HepG2 (cell line): Measurements from ENCODE around the gene RNASE1. TPM values are rescaled to one million over a fixed set of nuclear protein-coding genes. Genes with fewer than 3 reads are reported as not detected.

Experiments
- ATAC-seq: fragments of 200-7000 bp; cut with Tn5 transposase; 3 replicates; pipeline ENCODE4 v1.9.1; 2020; ENCODE audit warnings: mild to moderate bottlenecking, moderate library complexity
- BruUV-seq: library from RNA; stranded (reverse); fragments of 400-500 nt; replicated peaks from 2 replicates; lab custom pipeline; 2021; lab: Mats Ljungman, UMichigan
- CTCF ChIA-PET: fragments of 300-600 bp; formaldehyde crosslinking; extraction: SDS; loops from one replicate; lab custom pipeline; 2021; ENCODE audit warnings: low total read pairs, inconsistent platforms, low intra/inter-chr PET ratio; lab: Yijun Ruan, JAX
- POLR2A ChIA-PET: fragments of 350-600 bp; sonication (Branson Sonifier 250); formaldehyde crosslinking; loops from one replicate; lab custom pipeline; 2020; ENCODE audit warnings: antibody characterized with exemption, inconsistent platforms; lab: Yijun Ruan, JAX
- DNase-seq: peaks from one replicate; pipeline ENCODE4 v3.0.0-alpha.2; 2015; ENCODE audit warnings: low spot score
- FAIRE-seq: peaks from 3 replicates; lab custom pipeline; 2011; peaks lifted over from hg19 to GRCh38; lab: Jason Lieb, UNC
- H2AFZ ChIP-seq: one replicate; pipeline ENCODE4 v1.6.1; 2011; ENCODE audit warnings: low read length, inconsistent platforms
- H3K27ac ChIP-seq: fragments of 300-600 bp; 3 replicates; pipeline ENCODE4 v1.8.0; 2011; ENCODE audit warnings: mixed run types, mild to moderate bottlenecking, mixed read lengths, low read length, inconsistent platforms; ENCODE audit not compliant: insufficient read depth; ENCODE audit errors: extremely low read length
- H3K27me3 ChIP-seq, 2 experiments: fragments of 200-600 bp in 1 of 2; 2 replicates in 1 of 2; 3 replicates in 1 of 2; pipeline versions ENCODE4 v1.6.0 to v1.8.0; 2011; ENCODE audit warnings: low read length in 2 of 2, mild to moderate bottlenecking in 2 of 2, moderate library complexity in 2 of 2, inconsistent platforms in 1 of 2; ENCODE audit not compliant: insufficient read depth in 2 of 2, control insufficient read depth in 1 of 2
- H3K36me3 ChIP-seq, 2 experiments: fragments of 200-600 bp in 1 of 2; replicated peaks in 1 of 2; 2 replicates in 1 of 2; 3 replicates in 1 of 2; pipeline versions ENCODE4 v1.5.1 to v1.8.0; 2011; ENCODE audit warnings: low read length in 2 of 2, inconsistent platforms in 1 of 2; ENCODE audit not compliant: insufficient read depth in 2 of 2, control insufficient read depth in 1 of 2
- H3K4me1 ChIP-seq: 2 replicates; pipeline ENCODE4 v1.5.1; 2012; ENCODE audit warnings: low read length, inconsistent platforms; ENCODE audit not compliant: insufficient read depth
- H3K4me2 ChIP-seq: 2 replicates; pipeline ENCODE4 v1.6.0; 2011; ENCODE audit warnings: low read depth, low read length, inconsistent platforms
- H3K4me3 ChIP-seq, 3 experiments: fragments of 200-600 bp in 1 of 3; sonication (generic), shearing (Covaris generic) in 1 of 3; replicated peaks in 1 of 3; 2 replicates each; pipeline ENCODE4 v1.5.1; 2011 to 2016; ENCODE audit warnings: low read length in 3 of 3, inconsistent platforms in 2 of 3, low read depth in 2 of 3, mild to moderate bottlenecking in 2 of 3, control low read depth in 1 of 3, mixed read lengths in 1 of 3; ENCODE audit not compliant: insufficient read depth in 1 of 3
- H3K79me2 ChIP-seq: one replicate; pipeline ENCODE4 v1.6.1; 2011; ENCODE audit warnings: low read length, inconsistent platforms; ENCODE audit not compliant: insufficient read depth
- H3K9ac ChIP-seq: 2 replicates; pipeline ENCODE4 v1.6.0; 2011; ENCODE audit warnings: mild to moderate bottlenecking, low read depth, low read length, inconsistent platforms; ENCODE audit not compliant: insufficient read depth
- H3K9me3 ChIP-seq: 2 replicates; pipeline ENCODE4 v1.5.1; 2012; ENCODE audit warnings: mild to moderate bottlenecking, low read length
- H4K20me1 ChIP-seq: 2 replicates; pipeline ENCODE4 v1.6.0; 2011; ENCODE audit warnings: inconsistent platforms, mild to moderate bottlenecking, low read length, moderate library complexity; ENCODE audit not compliant: insufficient read depth
- CBX1 ChIP-seq: IDR thresholded peaks from one replicate; pipeline ENCODE4 v1.6.1; 2016; ENCODE audit warnings: antibody characterized with exemption, low read depth
- CC2D1A ChIP-seq: sonication (generic); formaldehyde crosslinking; IDR thresholded peaks from 2 replicates; pipeline ENCODE4 v1.8.1; 2023; ENCODE audit warnings: mild to moderate bottlenecking, missing genetic modification reagents
- DDIT3 ChIP-seq: sonication (generic); formaldehyde crosslinking; IDR thresholded peaks from 2 replicates; pipeline ENCODE4 v1.4.0; 2020; ENCODE audit warnings: mild to moderate bottlenecking, missing genetic modification reagents
- KDM1A ChIP-seq: IDR thresholded peaks from 2 replicates; pipeline ENCODE4 v1.6.1; 2016; ENCODE audit warnings: missing compliant biosample characterization
- LCORL ChIP-seq, 2 experiments: fragments of 450-650 bp in 1 of 2; sonication (generic) in 1 of 2; formaldehyde crosslinking in 1 of 2; IDR thresholded peaks; 2 replicates each; pipeline versions ENCODE4 v1.5.0 to v1.6.1; 2017 to 2020; ENCODE audit warnings: antibody characterized with exemption in 1 of 2, missing genetic modification reagents in 1 of 2
- MEIS2 ChIP-seq: sonication (generic); formaldehyde crosslinking; IDR thresholded peaks from 2 replicates; pipeline ENCODE4 v1.9.0; 2021; ENCODE audit warnings: mild to moderate bottlenecking, missing genetic modification reagents
- MYNN ChIP-seq: sonication (generic); formaldehyde crosslinking; IDR thresholded peaks from 2 replicates; pipeline ENCODE4 v1.4.0; 2020; ENCODE audit warnings: mild to moderate bottlenecking, low read depth, missing genetic modification reagents
- NR2F6 ChIP-seq, 2 experiments: IDR thresholded peaks; 2 replicates each; pipeline ENCODE4 v1.6.1; 2016; ENCODE audit warnings: antibody characterized with exemption in 1 of 2, mild to moderate bottlenecking in 1 of 2
- POLR2AphosphoS2 ChIP-seq: IDR thresholded peaks from 2 replicates; pipeline ENCODE4 v1.6.1; 2011; ENCODE audit warnings: low read depth, low read length, improper control_type of control experiment
- POLR2AphosphoS5 ChIP-seq: IDR thresholded peaks from 2 replicates; pipeline ENCODE4 v1.6.1; 2012; ENCODE audit warnings: low read depth, low read length
- RBFOX2 ChIP-seq: fragments of 200-400 bp; formaldehyde crosslinking; IDR thresholded peaks from 2 replicates; pipeline ENCODE4 v1.6.1; 2017; ENCODE audit warnings: low read depth, mild to moderate bottlenecking, low read length
- TBX2 ChIP-seq: sonication (generic); formaldehyde crosslinking; IDR thresholded peaks from 2 replicates; pipeline ENCODE4 v1.5.0; 2020; ENCODE audit warnings: missing genetic modification reagents, mild to moderate bottlenecking, borderline replicate concordance
- TIGD3 ChIP-seq: sonication (generic); formaldehyde crosslinking; IDR thresholded peaks from 2 replicates; pipeline ENCODE4 v1.5.1; 2020; ENCODE audit warnings: mild to moderate bottlenecking, missing genetic modification reagents, borderline replicate concordance
- ZNF44 ChIP-seq: sonication (generic); formaldehyde crosslinking; IDR thresholded peaks from 2 replicates; pipeline ENCODE4 v1.5.1; 2020; ENCODE audit warnings: mild to moderate bottlenecking, missing genetic modification reagents
- ZNF512 ChIP-seq: sonication (generic); formaldehyde crosslinking; IDR thresholded peaks from 2 replicates; pipeline ENCODE4 v1.4.0; 2020; ENCODE audit warnings: mild to moderate bottlenecking, missing genetic modification reagents
- ZNF557 ChIP-seq: sonication (generic); formaldehyde crosslinking; IDR thresholded peaks from 2 replicates; pipeline ENCODE4 v1.4.0; 2020; ENCODE audit warnings: missing genetic modification reagents
- ZNF816 ChIP-seq: sonication (generic); formaldehyde crosslinking; IDR thresholded peaks from 2 replicates; pipeline ENCODE4 v1.8.0; 2022; ENCODE audit warnings: missing genetic modification reagents, mild to moderate bottlenecking, borderline replicate concordance
- WGBS: methylation state at CpG from one replicate; pipeline ENCODE4 v1.1.6; 2017; ENCODE audit warnings: low lambda C conversion rate; 5-methylcytosine and 5-hydroxymethylcytosine counted together
- in situ Hi-C: cut with HindIII; loops from 2 replicates; pipeline ENCODE4 v1.10.0; 2017; ENCODE audit warnings: low pct_unique_long_range_greater_than_20kb; ENCODE audit not compliant: extremely low pct_ligation_motif_present
- intact Hi-C: fragments of 100-400 bp; cut with micrococcal nuclease; formaldehyde crosslinking; loops from one replicate; pipeline ENCODE4 v1.10.0; 2022; ENCODE audit not compliant: unreplicated experiment
- polyA plus RNA-seq, 8 experiments: library from polyadenylated mRNA; depleted of rRNA in 3 of 8; stranded (reverse) in 7 of 8; unstranded in 1 of 8; fragments of >200 nt; fragmentation: Illumina TruSeq in 4 of 8; extraction: Trizol in 4 of 8; gene quantifications; 2 replicates each; pipeline versions ENCODE4 v1.2.1 to v1.2.3, GENCODE V29; 2011 to 2016; ENCODE audit warnings: low read depth in 4 of 8, missing spikeins in 1 of 8, mixed read lengths in 1 of 8; ENCODE audit not compliant: insufficient read depth in 1 of 8
- total RNA-seq, 5 experiments: library from RNA; depleted of rRNA; stranded (reverse); fragments of >200 nt; fragmentation: Illumina TruSeq; extraction: Trizol; gene quantifications; 2 replicates each; pipeline ENCODE4 v1.2.3, GENCODE V29; 2016; ENCODE audit warnings: low read depth in 1 of 5

RNASE1 gene
- total and polyA plus RNA-seq, 2 of the 13 experiments (the other 11 are each of a cell fraction or from before 2014, with no cell fraction given): not detected

GRCh38 chr14:20781803-20782202 lies 20.8 kb downstream of the RNASE1 start (continued):
- TF ChIP-seq TBX2 (no peak), MEIS2 (CRISPR knock-in tag) (no peak), DDIT3 (CRISPR knock-in tag) (no peak), MYNN (CRISPR knock-in tag) (no peak), CC2D1A (CRISPR knock-in tag) (no peak), KDM1A (CRISPR knock-in tag) (no peak), ZNF816 (CRISPR knock-in tag) (no peak), ZNF512 (CRISPR knock-in tag) (no peak)

DNA sequence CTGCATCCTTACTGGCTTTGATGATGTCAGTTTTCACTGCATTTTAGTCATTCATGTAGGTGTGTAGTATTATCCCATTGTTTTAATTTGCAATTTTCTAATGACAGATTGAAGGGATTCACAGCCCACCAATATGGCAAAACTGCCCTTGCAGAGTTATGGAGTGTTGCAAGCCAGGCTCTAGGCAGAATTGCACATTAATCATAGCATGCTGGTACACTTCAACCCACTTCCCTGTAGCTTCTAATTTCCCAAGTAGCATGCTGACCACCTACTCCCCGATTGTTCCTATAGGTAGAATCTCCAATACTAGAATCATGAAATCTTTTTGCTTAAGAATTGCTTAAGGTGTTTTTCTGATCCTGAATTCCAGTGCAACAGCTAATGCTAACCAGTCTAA lies 26.7 kb downstream of the RNASE1 start:
- Histone ChIP-seq H3K27ac (no peak overlapping the region), H3K27me3 (no peaks in the 10 kb centered on the region), H4K20me1 (no peaks in the 10 kb centered on the region), H3K79me2 (no peaks in the 10 kb centered on the region), H3K9ac (no peak overlapping the region), H3K36me3 (no peaks in the 10 kb centered on the region), H3K9me3 (no peaks in the 10 kb centered on the region), H2AFZ (no peak overlapping the region), H3K4me3 (no peak overlapping the region), H3K4me2 (no peak overlapping the region), H3K4me1 (no peaks in the 10 kb centered on the region)
- WGBS: 23% methylated on average over 1 of the region's 1 CpG
- in situ Hi-C loops (no loop called here), intact Hi-C loops (no loop called here)
- no TSS peak for BruUV-seq
- ATAC-seq (no peak), DNase-seq (no peak), FAIRE-seq (no peak)
- CTCF ChIA-PET: no interaction called here
- POLR2A ChIA-PET: no interaction called here
- no peak for TF ChIP-seq TIGD3
- no peak for TF ChIP-seq NR2F6 (IDR thresholded peaks at IDR 0.05)
- TF ChIP-seq NR2F6 (CRISPR knock-in tag; IDR thresholded peaks at IDR 0.05): no peak
- no peak for TF ChIP-seq RBFOX2
- no peak for TF ChIP-seq ZNF557 (CRISPR knock-in tag)
- no peak for TF ChIP-seq ZNF44
- no peak for TF ChIP-seq LCORL (IDR thresholded peaks at IDR 0.05)
- TF ChIP-seq LCORL (CRISPR knock-in tag; IDR thresholded peaks at IDR 0.05): no peak
- TF ChIP-seq POLR2AphosphoS5: no peak
- no peak for TF ChIP-seq POLR2AphosphoS2
- TF ChIP-seq CBX1: no peak
